DMS153 treated with DMSO at 0.1 percent for 48 hours (cell line): Measurements from ENCODE around the gene SCGB1D2.

Experiments
- DNase-seq: peaks from one replicate; lab custom pipeline; 2025; ENCODE audit not compliant: unreplicated experiment; lab: John Stamatoyannopoulos, UW

Gene SCGB1D2

DNA sequence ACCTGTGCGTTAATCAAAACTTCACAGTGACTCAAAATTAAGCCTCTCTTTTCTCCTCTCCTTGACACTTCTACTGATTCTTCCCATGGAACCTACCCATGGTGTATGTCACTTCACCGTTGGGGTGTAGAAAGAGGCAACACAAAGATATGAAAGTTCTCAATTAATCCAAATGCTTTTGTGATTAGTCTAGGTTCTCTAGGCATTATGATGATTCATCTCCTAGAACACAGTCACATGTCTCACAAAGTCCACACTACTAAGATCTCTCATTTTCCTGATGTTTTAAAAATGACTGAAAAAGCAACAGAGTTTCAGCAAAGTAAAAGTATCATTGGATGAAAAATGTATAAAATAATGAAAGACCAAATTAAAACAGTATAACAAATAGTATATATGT lies 14.2 kb downstream of the SCGB1D2 start:
- DNase-seq: no peak

DNA sequence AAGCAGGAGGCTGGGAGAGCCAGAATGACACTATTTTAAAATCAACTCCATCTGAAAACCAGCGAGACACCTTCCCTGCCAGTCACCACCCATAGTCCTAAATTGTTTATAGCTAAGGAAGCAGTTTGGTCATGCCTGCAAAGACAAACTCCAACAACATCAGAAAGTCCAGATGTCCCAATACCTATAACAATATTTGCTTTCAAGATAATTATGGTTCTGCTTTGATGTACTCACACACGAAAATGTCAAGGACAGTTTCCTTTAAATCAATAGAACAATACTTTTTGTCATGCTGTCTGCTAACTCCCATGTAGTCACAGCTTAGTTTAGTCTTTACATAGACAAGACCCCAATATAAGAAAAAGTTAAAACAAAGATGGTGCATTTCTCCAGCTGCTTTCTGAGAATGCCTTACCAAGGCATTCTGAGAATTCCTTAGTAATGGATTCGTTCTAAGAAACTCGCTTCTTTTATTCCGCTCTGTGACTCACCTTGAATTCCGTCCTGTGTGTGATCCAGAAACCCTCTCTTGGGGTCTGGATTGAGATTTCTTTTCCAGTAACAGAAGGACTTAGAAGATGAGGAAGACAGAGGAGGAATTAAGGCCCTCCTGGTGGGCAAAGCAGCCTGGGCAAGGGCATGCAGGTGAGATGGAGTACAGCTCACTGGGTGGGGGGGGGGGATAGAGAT lies 18.4 kb downstream of the SCGB1D2 start:
- DNase-seq: no peak

DNA sequence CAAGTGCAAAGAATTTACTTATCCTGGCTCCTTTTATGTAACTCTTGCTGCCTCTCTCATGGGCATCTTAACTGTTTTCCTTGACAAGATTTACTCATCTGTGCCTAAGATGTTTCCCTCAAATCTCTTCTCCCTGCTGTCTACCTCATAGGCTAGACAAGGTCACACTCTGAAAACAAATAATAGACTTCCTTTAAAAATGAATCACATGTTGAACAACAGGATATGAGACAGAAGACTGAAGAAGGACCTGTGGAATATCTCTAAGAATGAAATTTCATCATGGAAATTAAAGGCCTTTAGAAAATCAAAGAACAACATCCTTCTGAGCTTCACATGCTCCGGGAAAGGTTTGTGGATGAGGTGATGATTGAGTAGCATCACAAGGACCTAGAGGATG lies 22.0 kb downstream of the SCGB1D2 start:
- DNase-seq: no peak

DNA sequence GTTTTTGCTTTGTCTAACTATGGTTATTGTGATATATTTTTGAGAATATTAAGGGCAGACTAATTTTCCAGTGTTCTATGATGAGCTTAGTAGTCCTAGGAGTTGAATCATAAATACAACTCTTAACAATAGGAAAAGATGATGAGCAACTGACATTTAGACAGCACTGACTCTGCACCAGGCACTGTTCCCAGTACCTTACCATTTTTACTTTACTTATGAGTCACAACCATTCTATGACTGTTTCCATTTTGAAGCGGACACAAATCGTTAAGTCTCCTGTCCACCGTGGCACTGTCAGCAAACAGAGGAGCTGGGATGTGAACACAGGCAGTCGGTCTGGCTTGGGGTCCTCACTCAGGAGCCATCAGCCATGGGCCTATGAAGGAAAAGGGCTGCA lies 24.5 kb downstream of the SCGB1D2 start:
- no peak for DNase-seq

DNA sequence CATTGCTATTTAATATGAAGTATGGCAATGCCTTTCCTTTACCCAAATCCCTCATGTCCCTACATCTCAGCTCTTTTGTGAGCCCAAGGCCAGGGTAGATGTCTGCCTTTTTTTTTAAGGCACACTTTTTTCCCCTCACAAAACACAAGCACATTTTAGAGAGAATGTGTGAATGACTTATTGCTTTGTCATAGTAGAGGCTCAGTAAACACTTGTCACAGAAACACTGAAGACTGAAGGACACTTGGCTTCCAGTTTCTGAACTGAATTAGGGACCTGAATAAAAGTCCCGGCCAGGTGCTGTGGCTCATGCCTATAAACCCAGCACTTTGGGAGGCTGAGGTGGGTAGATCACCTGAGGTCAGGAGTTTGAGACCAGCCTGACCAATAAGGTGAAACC lies 25.0 kb downstream of the SCGB1D2 start:
- DNase-seq: no peak

DNA sequence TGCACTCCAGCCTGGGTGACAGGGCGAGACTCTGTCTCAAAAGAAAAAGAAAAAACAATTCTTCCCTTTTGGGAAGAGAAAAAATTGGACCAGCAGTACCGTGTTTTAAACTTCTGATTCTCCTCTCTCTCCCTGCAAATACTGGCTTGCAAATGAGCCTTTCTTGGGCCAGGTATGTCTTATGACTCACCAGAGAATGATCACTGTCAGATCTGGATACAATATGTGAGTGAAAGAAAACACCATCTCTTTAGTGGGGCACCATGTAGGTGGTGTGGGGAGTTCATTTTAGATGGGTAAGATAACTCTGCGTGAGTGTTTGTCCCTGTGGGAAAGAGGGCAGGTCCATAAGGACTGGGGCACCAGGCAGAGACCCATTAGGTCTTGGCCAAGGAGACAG lies 25.5 kb downstream of the SCGB1D2 start:
- DNase-seq: no peak

DNA sequence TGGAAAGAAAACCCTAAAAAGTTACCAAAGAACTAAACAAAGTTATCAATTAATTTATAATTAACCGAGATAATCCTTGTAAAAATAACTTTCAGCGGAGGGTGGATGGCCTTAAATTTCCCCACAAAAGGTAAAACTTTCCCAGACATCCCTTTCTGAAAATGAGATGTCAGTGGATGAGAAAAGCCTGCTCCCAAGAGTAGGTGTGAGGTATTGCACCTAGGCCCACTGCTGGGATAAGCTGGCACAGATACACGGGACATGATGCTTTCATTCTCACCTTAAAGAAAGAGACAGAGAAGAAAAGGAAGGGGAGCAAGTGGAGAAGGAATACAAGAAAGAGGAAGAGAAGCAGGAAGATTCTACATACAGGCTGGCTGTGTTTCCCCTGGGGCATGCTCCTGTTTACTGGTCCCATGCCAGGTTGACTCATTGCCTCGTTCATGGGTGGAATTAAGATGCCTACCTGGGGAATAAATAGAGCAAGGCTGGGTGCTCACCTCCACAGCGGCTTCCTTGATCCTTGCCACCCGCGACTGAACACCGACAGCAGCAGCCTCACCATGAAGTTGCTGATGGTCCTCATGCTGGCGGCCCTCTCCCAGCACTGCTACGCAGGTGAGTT lies 27.7 kb downstream of the SCGB1D2 start, which contains the start of gene SCGB2A2:
Gene SCGB2A2 (plus strand): TSS at position 505 of the 625 bp plus-strand sequence. CDS start 59 bp downstream, at position 564.
- DNase-seq: no peak

DNA sequence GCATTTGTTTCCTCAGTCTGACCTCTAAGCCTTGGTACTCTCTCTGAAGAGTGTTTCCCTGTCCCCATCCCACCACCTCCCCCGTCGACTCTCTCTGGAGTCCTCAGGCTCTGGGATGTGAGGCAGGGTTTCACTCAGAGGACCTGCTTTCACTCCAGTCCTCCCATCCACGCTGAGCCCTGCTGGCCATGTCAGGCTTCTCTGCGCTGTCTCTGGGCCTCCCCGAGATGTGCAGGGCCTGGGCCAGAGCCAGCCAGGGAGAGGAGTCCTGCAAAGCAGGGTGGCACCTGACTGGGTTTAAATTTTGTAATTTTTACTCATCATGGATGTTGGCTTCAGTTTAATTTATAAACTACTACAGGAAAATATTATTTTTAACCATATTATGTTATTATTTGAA lies 31.2 kb downstream of the SCGB1D2 start:
- no peak for DNase-seq

DNA sequence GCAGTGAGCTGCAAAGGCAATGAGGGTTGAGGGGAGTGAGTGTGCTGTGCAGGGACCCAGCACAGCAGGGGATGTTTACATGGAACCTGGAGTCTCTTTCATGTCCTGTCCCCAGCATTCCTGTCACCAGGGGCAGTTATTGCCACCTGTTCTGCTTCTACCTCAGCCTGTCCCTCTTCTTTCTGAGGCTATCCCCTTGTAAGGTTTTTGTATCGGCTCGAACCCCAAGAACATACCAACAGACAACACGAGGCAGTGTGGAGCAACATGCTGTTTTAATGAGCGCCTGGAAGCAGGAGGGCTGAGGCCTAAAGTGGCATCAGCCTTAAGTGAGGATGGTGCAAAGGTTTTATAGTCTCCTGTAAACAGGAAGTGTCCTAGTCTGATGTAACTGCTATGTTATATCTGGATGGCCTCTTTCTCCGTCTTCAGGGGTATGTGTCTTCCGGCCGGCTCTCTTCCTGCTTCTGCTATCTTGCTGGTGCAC lies 31.8 kb downstream of the SCGB1D2 start:
- no peak for DNase-seq

DNA sequence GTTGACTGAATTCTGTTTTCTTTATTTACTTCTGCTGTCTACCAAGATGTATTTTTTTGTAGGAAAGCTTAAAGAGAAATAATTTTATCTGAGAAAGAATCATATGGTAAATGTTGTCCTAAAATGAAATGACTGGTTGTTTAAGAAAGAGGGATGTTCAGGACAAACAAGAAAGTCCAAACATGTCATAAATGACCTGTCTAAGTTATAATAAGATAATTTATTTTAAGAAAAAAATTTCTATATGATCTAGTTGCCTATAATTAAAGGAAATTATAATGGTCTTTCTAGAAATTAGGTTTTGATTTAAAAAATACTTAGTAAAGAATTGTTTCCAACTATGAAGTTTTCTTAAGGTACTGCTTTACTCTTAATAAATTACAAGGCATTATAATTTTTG lies 38.4 kb downstream of the SCGB1D2 start:
- DNase-seq: no peak
